MCF 10A (cell line): ENCODE results near the gene KCNQ5. TPM values are rescaled to one million over a fixed set of nuclear protein-coding genes. Genes with fewer than 3 reads are reported as not detected.
"Not testable (repeated sequence)": the region's sequence is repeated elsewhere in the genome, so short reads cannot be mapped to it uniquely, and the experiment has no call there.

Experiments
- BruUV-seq: library from RNA; stranded (reverse); fragments of 400-500 nt; replicated peaks from 2 replicates; lab custom pipeline; 2021; lab: Mats Ljungman, UMichigan
- CTCF ChIA-PET: fragments of 300-600 bp; sonication (Branson Sonifier 250); formaldehyde crosslinking; extraction: SDS; loops from one replicate; lab custom pipeline; 2021; ENCODE audit warnings: antibody characterized with exemption, inconsistent platforms; lab: Yijun Ruan, JAX
- POLR2A ChIA-PET: fragments of 300-600, 350-650 bp; sonication (Branson Sonifier 250); formaldehyde crosslinking; extraction: SDS; loops from one replicate; lab custom pipeline; 2020; ENCODE audit warnings: antibody characterized with exemption, inconsistent platforms; lab: Yijun Ruan, JAX
- DNase-seq: peaks from one replicate; pipeline ENCODE4 v3.0.0-alpha.2; 2018; ENCODE audit not compliant: unreplicated experiment
- H3K27ac Mint-ChIP-seq: one replicate; pipeline ENCODE4 v1.8.0; 2022; ENCODE audit warnings: mild to moderate bottlenecking, low read depth, mixed read lengths; ENCODE audit not compliant: unreplicated experiment
- H3K27me3 Mint-ChIP-seq: one replicate; pipeline ENCODE4 v1.8.0; 2022; ENCODE audit warnings: mixed read lengths; ENCODE audit not compliant: insufficient read depth, unreplicated experiment
- H3K36me3 Mint-ChIP-seq: one replicate; pipeline ENCODE4 v1.8.0; 2022; ENCODE audit warnings: mild to moderate bottlenecking, moderate library complexity, mixed read lengths; ENCODE audit not compliant: insufficient read depth, unreplicated experiment
- H3K4me1 Mint-ChIP-seq: one replicate; pipeline ENCODE4 v1.8.0; 2022; ENCODE audit warnings: mixed read lengths; ENCODE audit not compliant: insufficient read depth, unreplicated experiment
- H3K4me3 Mint-ChIP-seq: one replicate; pipeline ENCODE4 v1.8.0; 2022; ENCODE audit warnings: mild to moderate bottlenecking, moderate library complexity, mixed read lengths; ENCODE audit not compliant: unreplicated experiment
- H3K9me3 Mint-ChIP-seq: one replicate; pipeline ENCODE4 v1.8.0; 2022; ENCODE audit warnings: mixed read lengths; ENCODE audit not compliant: unreplicated experiment
- intact Hi-C: fragments of 100-400 bp; cut with micrococcal nuclease; formaldehyde crosslinking; loops from 2 replicates; pipeline ENCODE4 v1.14.1; 2022
- total RNA-seq: library from RNA; stranded (reverse); gene quantifications from 2 replicates; pipeline ENCODE4 v1.2.3, GENCODE V29; 2022
- TF ChIP-seq, protein P1 (sequence below): fragments of 200-600 bp; IDR thresholded peaks from one replicate; pipeline ENCODE4 v1.8.0; 2022; ENCODE audit warnings: antibody characterized with exemption, mild to moderate bottlenecking; ENCODE audit not compliant: unreplicated experiment

Gene KCNQ5
- total RNA-seq, 1 experiment from 2014 or later: 10.3 TPM

DNA sequence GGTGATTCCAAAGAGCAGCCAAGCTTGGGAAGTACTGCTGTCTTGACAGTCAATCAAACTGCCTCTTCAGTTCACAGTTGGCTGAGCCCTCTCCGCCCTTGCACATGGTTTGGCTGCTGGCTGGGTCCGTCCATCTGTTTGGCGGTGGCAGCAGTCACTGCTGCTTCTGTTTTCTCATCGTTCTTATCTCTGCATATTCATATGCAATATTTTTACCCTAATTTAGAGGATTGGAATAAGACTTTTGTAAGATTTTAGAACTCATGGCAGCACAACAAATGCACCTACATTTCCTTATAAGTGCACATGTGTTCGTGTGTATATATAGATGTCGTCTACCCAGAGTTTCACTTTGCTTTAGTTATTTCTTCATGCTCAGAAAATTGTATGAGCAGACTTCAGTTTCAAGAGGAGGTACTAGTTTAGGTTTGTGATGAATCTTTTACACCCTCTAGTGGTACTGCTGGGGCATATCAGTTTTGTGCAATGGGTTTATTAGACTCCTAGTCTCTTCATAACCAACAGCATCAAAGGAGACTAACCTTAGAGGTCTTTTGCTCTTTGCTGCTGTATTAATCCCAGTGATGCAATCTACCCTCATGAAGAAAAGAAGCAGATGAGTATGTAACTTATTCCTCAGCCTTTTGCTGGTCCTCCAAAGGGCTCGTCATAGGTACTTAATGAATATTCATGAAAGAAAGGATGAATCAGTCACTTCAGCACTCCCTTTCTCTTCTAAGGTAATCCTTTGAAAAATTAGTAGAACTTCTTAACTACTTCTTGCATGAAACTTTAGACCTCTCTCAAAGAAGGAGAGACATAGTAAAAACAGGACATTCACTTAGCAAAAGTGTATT, 559.1 kb downstream of the KCNQ5 start:
- no peaks in the 10 kb centered on the region for H3K36me3 Mint-ChIP-seq
- no peak overlapping the region for H3K27ac Mint-ChIP-seq
- DNase-seq: peak; percentile 70
- no TSS peak for BruUV-seq
- H3K27me3 Mint-ChIP-seq: no peaks in the 10 kb centered on the region
- TF ChIP-seq, protein P1, sequence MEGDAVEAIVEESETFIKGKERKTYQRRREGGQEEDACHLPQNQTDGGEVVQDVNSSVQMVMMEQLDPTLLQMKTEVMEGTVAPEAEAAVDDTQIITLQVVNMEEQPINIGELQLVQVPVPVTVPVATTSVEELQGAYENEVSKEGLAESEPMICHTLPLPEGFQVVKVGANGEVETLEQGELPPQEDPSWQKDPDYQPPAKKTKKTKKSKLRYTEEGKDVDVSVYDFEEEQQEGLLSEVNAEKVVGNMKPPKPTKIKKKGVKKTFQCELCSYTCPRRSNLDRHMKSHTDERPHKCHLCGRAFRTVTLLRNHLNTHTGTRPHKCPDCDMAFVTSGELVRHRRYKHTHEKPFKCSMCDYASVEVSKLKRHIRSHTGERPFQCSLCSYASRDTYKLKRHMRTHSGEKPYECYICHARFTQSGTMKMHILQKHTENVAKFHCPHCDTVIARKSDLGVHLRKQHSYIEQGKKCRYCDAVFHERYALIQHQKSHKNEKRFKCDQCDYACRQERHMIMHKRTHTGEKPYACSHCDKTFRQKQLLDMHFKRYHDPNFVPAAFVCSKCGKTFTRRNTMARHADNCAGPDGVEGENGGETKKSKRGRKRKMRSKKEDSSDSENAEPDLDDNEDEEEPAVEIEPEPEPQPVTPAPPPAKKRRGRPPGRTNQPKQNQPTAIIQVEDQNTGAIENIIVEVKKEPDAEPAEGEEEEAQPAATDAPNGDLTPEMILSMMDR: peak; percentile 81
- ChIA-PET POLR2A (no interaction called here), CTCF (interaction anchor here (0.6 to 4.6 kb wide), 18 partner anchors 9 to 772 kb away, joined by 3 to 68 read pairs (median 4); no protein-coding TSS in a partner anchor)
- no peaks in the 10 kb centered on the region for H3K9me3 Mint-ChIP-seq
- peak overlapping the region; percentile 51 for H3K4me3 Mint-ChIP-seq
- intact Hi-C loops: loop anchor here (1.0 to 10.0 kb wide), 7 partner anchors 51 to 1646 kb away; no protein-coding TSS in a partner anchor
- no peaks in the 10 kb centered on the region for H3K4me1 Mint-ChIP-seq

DNA sequence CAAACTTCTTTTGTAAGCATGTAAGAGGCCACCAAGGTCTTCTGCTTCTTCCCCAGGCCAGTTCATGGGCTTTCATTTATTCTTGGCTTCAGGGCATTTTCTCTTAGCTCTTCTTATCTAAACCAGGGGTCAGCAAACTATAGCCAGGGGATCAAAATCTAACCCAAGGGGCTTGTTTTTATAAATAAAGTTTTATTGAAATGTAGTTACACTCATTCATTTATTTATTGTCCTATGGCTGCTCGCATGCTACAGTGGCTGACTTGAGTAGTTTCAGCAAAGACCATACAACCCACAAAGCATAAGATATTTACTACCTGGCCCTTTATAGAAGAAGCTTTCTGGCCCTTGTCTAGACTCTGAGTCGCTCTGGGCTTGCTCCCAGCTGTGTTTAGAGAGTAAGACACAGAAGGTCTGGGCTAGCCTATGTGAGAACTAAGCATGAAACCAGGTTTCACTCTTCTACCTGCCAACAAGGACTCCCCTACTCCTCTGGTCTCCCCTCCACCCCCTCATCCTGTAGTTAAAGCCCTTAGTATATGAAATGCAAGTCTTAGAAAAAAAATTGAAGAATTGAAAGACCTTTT, 560.2 kb downstream of the KCNQ5 start:
- intact Hi-C loops: loop anchor here (5.0 to 10.0 kb wide), 2 partner anchors 600 to 1647 kb away; no protein-coding TSS in a partner anchor
- H3K27me3 Mint-ChIP-seq: no peaks in the 10 kb centered on the region

DNA sequence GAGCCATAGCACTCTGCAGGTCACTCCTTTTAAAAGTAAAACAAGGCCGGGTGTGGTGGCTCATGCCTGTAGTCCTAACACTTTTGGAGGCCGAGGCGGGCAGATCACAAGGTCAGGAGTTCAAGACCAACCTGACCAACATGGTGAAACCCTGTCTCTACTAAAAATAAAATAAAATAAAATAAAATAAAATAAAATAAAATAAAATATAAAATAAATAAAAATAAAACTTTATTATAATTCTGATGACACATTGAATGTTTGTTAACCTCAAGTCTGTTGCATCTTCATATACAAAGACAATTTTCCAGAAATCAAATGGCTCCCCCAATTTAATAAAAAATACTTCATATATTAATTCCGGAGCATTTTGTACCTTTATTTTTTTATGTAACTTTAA, 571.4 kb downstream of the KCNQ5 start:
- POLR2A ChIA-PET, H3K27ac Mint-ChIP-seq, DNase-seq, H3K36me3 Mint-ChIP-seq, H3K27me3 Mint-ChIP-seq, CTCF ChIA-PET, H3K4me1 Mint-ChIP-seq, H3K9me3 Mint-ChIP-seq, H3K4me3 Mint-ChIP-seq, intact Hi-C loops, BruUV-seq: not testable (repeated sequence)

More for the DNA sequence above, 560.2 kb downstream of the KCNQ5 start:
- no peaks in the 10 kb centered on the region for H3K9me3 Mint-ChIP-seq
- no peak overlapping the region for H3K4me3 Mint-ChIP-seq
- ChIA-PET POLR2A (no interaction called here), CTCF (interaction anchor here (0.5 to 4.6 kb wide), 17 partner anchors 13 to 773 kb away, joined by 3 to 68 read pairs (median 3); no protein-coding TSS in a partner anchor)
- no peak overlapping the region for H3K27ac Mint-ChIP-seq
- BruUV-seq: no TSS peak
- no peaks in the 10 kb centered on the region for H3K4me1 Mint-ChIP-seq
- H3K36me3 Mint-ChIP-seq: no peaks in the 10 kb centered on the region
- TF ChIP-seq, protein P1: no peak
- DNase-seq: no peak

DNA sequence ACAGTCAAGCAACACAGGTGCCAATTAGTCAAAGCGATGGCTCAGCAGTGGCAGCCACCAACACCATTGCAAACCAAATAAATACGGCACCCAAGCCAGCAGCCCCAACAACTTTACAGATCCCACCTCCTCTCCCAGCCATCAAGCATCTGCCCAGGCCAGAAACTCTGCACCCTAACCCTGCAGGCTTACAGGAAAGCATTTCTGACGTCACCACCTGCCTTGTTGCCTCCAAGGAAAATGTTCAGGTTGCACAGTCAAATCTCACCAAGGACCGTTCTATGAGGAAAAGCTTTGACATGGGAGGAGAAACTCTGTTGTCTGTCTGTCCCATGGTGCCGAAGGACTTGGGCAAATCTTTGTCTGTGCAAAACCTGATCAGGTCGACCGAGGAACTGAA, 572.9 kb downstream of the KCNQ5 start:
- Mint-ChIP-seq H3K4me1 (no peaks in the 10 kb centered on the region), H3K27ac (no peak overlapping the region), H3K27me3 (no peaks in the 10 kb centered on the region), H3K36me3 (no peaks in the 10 kb centered on the region), H3K9me3 (no peaks in the 10 kb centered on the region), H3K4me3 (no peak overlapping the region)
- ChIA-PET CTCF (interaction anchor here (1.4 kb wide), 1 partner anchor 578 kb away, joined by 5 read pairs; no protein-coding TSS in a partner anchor), POLR2A (no interaction called here)
- intact Hi-C loops: no loop called here
- TF ChIP-seq, protein P1: no peak
- DNase-seq: no peak
- no TSS peak for BruUV-seq
